Head of caudate nucleus (tissue), 42 donors: ENCODE results near the gene ZNF853.

Experiments
- DNase-seq, 42 donors: peaks; one replicate each; pipeline versions ENCODE4 v3.0.0 to v3.0.0-alpha.2; 2020 to 2021; ENCODE audit warnings: mixed read lengths in 7 of 42
- intact Hi-C: fragments of 100-400 bp; cut with DNase I; formaldehyde crosslinking; loops from one replicate; pipeline ENCODE4 v1.15.0; 2022

Gene ZNF853

DNA sequence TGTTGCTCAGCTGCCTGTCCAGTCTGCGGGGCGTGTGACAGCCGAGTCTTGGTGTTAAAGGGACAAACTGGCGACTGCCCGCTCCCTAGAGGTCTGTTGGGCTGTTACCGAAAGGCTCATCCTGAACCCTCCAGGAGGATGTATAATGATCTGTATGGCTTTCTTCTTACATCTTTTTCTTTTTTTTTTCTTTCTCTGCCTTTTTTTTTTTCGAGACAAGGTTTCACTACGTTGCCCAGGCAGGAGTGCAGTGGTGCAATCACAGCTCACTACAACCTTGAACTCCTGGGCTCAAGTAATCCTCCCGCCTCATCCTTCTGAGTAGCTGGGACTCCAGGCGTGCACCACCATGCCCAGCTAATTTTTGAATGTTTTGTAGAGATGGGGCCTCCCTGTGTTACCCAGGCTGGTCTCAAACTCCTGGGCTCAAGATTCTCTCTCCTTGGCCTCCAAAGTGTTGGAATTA, 24.7 kb upstream of the ZNF853 start:
- intact Hi-C loops, result loop anchor here (5.0 kb wide), 1 partner anchor 47 kb away; the partner anchor contains the start of gene ZNF316
- DNase-seq, result no peak

DNA sequence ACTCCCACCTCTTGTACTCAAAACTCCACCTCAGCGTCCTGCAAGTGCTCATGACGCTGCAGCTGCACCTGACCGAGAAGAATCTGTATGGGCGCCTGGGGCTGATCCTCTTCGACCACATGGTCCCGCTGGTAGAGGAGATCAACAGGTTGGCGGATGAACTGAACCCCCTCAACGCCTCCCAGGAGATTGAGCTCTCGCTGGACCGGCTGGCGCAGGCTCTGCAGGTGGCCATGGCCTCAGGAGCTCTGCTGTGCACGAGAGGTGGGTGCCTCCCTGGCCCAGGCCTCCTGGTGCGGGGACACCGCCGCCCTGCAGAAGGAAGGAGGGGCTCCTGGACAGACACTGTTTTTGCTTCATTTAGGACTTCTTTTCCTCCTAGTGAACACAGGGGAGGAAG, 15.3 kb upstream of the ZNF853 start:
- intact Hi-C loops, result no loop called here

DNA sequence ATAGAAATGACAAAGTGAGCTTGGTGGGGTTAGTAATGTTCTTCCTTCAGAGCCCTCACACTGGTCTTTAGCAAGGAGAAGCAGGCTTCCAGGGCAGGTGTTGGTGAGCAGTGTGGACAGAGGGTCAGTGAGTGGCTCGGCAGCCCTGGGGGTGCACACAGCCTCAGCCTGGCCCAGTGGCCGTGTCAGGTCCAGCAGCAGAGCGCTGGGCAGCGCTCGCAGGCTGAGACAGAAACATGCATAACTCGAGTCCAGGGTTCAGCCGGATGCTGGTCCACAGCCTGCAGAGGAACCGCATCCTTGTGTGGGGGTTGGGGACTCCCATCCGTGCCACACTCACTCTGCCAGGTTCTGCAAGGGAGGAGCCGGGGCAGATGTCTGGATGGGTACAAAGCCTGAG, 11.0 kb upstream of the ZNF853 start:
- DNase-seq, result peak in 3 of 42 donors; percentile 21 to 31 (median 31)
- intact Hi-C loops, result no loop called here

More for the DNA sequence above, 15.3 kb upstream of the ZNF853 start:
- DNase-seq, result no peak

DNA sequence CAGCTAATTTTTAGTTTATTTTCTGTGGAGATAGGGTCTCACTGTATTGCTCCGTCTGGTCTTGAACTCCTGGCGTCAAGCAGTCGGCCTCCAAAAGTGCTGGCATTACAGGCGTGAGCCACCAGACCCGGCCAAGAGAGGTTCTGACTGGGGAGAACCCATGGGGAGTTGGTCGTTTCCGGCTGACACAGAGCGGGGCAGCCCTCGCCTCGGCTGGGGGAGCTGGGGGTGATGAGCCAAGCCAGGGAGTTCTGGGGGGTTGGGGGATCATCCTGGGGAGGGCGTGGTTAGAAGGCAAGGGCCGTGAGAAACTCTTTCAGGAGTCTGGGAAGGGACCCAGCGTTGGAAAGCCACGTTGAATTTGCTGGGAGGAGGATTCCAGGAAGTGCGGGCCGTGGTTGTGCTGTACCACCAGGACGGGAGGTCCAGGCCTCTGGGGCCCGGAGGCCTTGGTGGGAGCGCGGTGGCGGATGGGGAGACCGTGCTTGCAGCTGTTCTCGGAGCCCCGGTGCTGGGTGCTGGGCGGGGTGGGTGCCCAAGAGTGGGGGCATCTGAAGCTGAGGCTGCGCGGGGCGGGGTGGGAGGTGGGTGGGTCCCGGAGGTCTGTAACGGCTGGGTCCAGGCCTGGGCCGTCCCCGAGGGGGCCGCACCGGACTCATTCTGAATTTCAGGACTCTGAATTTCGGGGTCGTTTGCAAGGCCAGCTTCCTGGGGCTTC, 8.4 kb upstream of the ZNF853 start:
- intact Hi-C loops, result no loop called here
- DNase-seq, result no peak

DNA sequence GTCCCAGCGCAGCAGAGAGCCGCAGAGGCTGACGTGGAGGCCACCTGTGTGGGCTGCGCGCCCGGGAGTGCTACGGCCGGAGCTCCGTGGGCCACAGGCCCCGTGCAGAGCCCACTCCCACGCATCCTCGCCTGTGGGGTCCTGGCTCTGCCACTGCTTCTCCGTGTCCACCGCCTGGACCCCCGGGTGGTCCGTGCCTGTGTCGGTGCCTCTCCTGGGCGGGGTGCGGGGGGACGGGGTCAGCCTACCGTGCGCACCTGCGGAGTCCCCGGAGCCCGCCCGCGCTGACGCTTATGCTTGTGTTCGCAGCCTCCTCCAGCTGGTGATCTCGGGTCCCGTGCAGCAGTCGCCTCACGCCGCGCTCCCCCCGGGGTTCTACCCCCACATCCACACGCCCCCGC, 7.8 kb upstream of the ZNF853 start:
- no peak for DNase-seq
- intact Hi-C loops, result no loop called here

DNA sequence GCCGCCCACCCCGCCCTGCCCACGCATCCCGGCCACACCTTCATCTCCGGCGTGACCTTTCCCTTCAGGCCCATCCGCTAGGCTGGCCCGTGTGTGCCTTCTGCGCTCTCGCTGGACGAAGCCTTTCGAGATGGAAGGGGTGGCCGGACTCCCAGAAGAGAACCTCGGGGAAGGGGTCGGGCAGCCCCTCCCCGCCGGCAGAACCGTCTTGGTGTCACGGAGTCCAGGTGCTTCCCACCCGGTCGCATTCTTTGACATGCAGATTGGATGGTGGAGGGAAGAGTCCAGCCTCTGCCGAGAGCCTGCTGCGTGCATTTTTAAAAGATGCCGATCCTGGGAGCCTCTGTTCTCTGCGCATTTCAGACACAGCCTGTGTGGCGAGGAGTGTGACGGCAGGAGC, 7.3 kb upstream of the ZNF853 start:
- no peak for DNase-seq
- intact Hi-C loops, result no loop called here

DNA sequence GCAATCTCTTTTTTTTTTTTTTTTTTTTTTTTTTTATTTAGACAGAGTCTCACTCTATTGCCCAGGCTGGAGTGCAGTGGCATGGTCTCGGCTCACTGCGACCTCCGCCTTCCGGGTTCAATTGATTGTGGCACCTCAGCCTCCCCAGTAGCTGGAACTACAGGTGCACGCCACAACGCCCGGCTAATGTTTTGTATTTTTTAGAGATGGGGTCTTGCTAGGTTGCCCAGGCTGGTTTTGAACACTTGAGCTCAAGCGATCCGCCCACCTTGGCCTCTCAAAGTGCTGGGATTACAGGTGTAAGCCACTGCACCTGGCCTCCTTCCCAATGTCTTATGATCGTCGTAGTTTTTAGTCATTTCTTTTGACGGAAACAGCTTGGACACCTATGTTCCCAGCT, 6.6 kb upstream of the ZNF853 start:
- DNase-seq, result no peak
- intact Hi-C loops, result no loop called here

DNA sequence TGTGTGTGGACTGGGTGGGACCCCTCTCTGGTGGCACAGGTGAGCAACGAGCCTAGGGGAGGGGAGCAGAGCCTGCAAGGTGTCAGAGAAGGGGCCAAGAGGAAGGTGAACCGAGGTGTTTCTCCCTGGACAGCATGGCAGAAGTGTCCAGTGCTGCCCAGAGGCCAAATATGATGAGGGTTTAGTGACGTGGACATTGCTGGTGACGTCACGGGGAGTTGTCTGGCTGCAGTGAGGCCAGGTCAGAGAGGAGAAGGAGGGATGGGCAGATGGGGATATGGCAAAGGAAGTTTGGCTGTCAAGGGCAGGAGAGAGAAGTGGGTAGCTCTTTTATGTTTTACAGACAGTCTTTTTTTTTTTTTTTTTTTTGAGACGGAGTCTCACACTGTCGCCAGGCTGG, 2.6 kb upstream of the ZNF853 start:
- no peak for DNase-seq
- intact Hi-C loops, result no loop called here

DNA sequence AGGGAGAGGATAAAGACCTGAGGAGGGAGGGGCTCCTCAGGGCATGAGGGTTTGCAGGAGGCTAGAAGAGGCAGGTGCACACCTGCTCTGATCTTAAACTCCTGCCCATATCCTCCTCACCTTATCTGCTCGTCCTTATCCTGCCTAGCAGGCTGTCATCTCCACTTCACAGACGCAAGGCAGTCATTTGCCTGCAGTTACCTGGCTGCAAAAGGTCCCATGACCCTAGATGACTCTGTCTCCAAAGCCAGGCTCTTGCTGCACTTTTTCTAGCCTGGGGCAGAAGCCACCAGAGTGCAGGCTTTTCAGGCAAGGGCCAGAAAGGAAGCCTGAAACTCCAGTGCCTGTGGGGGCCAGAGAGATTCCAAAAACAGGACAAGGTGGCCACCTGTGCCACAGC, 1.7 kb upstream of the ZNF853 start:
- no peak for DNase-seq
- intact Hi-C loops, result no loop called here

DNA sequence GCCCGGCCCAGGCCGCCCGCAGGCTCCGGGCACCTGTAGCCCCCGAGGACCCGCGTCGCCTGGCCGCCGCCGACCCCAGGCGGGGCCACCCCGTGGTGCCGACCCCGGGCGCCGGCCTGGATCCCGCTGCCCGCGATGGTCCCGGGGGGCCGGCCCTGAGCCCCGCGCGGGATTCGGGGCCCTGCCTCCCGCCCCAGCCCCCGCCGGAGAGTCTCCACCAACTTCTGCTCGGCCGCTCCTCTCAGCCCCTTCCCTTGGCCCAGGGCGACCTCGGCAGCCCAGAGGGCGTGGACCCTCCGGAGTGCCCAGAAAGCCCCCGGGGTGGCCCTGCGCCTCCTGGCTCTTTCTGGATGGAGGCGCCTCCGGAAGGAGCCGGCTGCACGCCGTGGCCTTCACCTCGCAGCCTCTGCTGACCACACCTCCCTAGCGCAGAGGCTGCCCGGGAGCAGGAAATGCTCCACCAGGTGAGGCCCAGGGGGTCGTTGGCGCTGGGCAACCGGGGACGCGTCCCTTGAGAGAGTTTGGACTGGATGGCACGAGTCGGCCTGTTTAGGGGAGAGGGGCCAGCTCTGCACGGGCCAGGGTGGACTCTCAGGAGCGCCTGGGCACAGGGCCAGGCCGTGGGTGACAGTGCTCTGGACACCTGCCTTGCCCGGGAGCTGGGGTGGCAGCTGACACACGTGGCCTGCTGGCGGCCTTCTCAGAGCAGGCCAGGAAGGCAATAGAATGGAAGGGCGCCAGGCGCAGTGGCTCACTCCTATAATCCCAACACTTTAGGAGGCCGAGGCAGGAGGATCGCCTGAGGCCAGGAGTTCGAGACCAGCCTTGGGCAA, 529 bp downstream of the ZNF853 start:
- intact Hi-C loops, result no loop called here
- DNase-seq, result no peak

DNA sequence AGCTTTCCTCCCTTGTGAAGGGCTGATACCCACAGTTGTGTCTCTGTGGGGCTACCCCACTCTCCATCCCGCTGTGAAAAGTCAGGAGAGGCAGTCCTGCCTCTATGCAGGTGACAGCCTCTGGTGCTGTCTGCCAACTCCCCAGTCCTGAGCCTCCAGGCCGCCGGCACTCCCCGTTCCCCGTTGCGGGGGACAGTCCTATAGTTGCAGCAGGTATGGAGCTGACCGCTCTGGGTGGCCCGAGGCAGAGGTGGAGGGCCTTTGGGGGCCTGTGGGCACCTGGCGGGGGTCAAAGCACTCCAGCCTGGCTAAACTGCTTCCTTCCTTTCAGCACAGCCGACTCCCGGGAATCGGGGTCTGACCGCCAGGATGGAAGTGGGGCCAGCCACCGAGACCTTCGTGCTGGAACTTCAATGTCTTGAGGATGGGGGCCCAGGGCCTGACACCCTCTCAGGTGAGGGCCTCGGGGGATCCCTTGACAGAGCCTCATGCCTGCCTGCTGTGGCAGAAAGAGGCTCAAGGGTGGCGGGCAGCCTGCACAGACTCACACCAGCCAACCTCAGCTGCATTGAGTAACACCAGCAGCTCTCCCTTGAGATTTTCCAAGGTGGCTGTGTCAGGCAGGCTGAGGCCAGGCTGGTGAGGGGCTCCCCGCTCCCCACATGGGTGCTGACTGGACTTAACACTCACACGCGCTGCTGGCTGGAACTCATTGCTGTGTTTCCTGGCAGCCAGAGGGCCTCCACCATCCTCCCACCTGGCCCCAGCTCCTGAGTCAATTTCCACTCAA, 1.6 kb downstream of the ZNF853 start:
- no peak for DNase-seq
- intact Hi-C loops, result no loop called here

DNA sequence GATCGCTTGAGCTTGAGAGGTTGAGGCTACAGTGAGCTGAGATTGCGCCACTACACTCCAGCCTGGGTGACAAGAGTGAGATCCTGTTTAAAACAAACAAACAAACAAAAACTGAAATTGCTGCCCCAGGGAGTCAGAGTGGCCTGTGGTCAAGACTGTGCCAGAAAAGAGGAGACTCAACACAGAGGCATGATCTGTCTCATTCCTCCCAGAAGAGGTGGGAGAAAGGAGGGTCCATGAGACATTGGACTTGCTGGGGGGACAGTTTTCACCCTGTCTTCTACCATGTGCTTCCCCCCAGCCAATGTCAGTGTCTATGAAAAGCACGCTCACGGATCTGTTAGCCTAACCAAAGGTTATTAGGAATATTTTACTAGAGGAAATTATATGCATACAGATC, 3.2 kb downstream of the ZNF853 start:
- no peak for DNase-seq

DNA sequence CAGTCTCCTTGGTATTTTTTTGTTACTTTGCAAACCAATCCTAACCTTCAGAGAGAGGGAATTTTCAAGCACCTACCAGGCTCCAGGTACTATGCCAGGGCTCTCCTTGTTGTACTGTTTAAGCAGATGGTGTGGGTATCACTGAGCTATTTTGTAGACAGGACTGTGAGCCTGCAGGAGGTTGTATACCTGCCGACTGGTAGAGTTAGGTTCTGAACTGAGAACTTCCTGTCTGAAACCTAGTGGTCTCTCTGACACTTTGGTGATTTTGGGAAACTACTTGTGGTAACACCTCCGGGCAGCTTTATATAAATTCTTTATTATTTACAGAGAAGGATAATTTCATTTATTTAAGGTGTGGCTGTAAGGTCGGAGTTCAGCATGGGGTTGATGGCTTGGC, 4.6 kb downstream of the ZNF853 start:
- no peak for DNase-seq
- intact Hi-C loops, result no loop called here

More for the DNA sequence above, 3.2 kb downstream of the ZNF853 start:
- intact Hi-C loops, result no loop called here

DNA sequence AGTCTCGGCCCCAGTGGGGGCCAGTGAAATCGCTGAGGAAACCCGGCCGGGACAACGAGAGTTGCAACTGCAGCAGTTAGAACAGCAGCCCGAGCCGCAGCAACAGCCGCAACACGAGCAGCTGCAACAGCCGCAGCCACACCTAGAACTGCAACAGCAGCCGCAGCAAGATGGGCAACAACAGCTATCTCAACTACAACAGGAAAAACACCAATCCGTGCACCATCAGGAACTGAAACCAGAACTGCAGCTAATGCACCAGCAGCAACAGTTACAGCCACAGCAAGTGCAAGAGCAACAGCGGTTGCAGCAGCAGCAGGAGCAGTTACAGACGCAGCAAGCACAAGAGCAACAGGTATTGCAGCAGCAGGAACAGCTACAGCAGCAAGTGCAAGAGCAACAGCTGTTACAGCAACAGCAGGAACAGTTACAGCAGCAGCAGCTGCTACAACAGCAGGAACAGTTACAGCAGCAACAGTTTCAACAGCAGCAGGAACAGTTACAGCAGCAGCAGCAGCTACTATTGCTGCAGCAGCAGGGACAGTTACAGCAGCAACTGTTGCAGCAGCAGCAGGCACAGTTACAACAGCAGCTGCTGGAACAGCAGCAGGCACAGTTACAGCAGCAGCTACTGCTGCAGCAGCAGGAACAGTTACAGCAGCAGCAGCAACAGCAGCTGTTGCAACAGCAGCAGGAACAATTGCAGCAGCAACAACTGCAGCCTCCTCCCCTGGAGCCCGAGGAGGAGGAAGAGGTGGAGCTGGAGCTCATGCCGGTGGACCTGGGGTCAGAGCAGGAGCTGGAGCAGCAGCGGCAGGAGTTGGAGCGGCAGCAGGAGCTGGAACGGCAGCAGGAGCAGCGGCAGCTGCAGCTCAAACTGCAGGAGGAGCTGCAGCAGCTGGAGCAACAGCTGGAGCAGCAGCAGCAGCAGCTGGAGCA, 6.1 kb downstream of the ZNF853 start:
- DNase-seq, result no peak
- intact Hi-C loops, result no loop called here

DNA sequence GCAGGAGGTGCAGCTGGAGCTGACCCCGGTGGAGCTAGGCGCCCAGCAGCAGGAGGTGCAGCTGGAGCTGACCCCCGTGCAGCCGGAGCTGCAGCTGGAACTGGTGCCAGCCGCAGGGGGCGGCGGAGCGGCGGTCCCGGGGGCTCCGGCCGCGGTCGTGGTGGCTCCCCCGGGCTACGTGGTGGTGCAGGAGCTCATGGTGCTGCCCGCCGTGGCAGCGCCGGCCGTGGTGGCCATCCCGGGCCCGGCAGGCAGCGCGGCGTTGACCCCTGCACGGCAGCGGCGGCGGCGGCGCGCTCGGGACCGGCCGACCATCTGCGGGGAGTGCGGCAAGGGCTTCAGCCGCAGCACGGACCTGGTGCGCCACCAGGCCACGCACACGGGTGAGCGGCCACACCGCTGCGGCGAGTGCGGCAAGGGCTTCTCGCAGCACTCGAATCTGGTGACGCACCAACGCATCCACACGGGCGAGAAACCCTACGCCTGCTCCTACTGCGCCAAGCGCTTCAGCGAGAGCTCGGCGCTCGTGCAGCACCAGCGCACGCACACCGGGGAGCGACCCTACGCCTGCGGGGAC, 6.8 kb downstream of the ZNF853 start:
- intact Hi-C loops, result no loop called here

DNA sequence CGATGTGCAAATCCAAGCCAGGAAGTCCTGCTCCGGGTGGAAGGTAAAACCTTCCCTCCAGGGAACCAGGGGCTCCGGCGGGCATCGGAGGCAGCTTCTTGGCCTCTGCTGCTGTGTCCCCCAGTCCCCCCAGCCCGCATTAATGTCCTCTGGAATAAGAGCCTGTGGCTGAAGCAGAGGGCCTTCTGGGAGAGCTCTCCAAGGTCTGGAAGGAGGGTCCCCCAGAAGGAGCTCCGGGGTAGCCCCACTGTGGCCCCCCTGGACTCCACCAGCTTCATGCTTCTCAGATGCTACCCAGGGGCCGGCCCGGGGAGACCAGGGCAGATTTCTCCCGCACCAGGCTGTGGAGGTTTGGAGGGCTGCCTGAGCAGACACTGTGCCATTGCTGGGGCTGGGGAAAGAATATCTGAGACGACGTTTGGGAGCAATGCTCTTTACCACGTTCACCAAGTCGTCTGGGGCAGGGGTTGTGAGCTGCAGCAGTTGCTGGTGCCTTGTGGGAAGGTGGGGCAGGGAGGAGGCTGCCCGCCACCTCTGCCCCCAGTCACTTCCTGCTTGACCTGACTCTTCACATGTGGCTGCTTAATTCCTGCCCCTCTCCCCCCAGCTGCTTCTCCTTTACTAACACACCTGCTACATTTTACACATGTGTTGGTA, 8.3 kb downstream of the ZNF853 start:
- DNase-seq, result no peak
- intact Hi-C loops, result no loop called here

More for the DNA sequence above, 6.8 kb downstream of the ZNF853 start:
- no peak for DNase-seq

DNA sequence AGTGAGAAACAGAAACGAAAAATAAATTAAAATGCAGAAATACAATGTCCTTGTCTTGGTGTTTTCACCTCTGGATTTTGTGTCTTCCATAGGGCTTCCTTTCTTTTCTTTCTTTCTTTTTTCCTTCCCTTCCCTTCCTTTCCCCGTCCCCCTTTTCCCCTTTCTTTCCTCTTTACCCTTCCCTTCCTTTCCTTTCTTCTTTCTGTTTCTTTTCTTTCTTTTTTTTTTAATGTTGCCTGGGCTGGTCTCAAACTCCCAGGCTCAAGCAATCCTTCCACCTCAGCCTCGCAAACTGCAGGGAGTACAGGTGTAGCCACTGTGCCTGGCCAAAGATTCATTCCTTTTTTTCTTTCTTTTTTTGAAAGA, 8.8 kb downstream of the ZNF853 start:
- intact Hi-C loops, result no loop called here
- no peak for DNase-seq

DNA sequence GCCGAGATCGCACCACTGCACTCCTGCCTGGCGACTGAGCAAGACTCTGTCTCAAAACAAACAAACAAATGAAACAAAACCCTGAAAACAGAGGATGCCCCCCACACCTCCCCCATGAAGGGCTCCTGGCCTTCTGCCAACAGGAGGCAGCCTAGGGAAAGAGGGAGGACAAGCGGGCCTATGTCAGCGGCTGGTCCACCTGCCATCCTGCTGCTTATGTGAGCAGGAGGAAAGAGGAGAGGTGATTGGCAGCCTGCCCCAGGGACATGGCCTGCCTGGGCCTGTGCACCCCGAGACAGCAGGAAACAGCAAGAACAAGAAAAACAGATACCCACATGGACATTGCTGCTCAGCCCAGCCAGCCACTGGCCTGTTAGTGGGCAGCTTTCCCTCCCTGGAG, 12.6 kb downstream of the ZNF853 start:
- no peak for DNase-seq
- intact Hi-C loops, result no loop called here
